Activated CD8-positive, alpha-beta T cell treated with anti-CD3 and anti-CD28 coated beads for 36 hours (primary cell): ENCODE measurements around the gene FBXL5. TPM values are rescaled to one million over a fixed set of nuclear protein-coding genes. Genes with fewer than 3 reads are reported as not detected.
"Not testable (repeated sequence)": the region's sequence is repeated elsewhere in the genome, so short reads cannot be mapped to it uniquely, and the experiment has no call there.

Experiments
- ATAC-seq: fragments of 200-7000 bp; cut with Tn5 transposase; one replicate; pipeline ENCODE4 v1.10.0; 2021; ENCODE audit warnings: mild to moderate bottlenecking, moderate library complexity
- CTCF ChIA-PET: fragments of 350-600 bp; sonication (Branson Sonifier 250); formaldehyde crosslinking; loops from one replicate; lab custom pipeline; 2021; ENCODE audit warnings: antibody characterized with exemption; lab: Charles Lee
- POLR2A ChIA-PET: fragments of 350-600 bp; sonication (Branson Sonifier 250); formaldehyde crosslinking; loops from one replicate; lab custom pipeline; 2021; ENCODE audit warnings: antibody characterized with exemption; lab: Charles Lee
- DNase-seq: peaks from one replicate; pipeline ENCODE4 v3.0.0-alpha.2; 2020
- H3K27ac Mint-ChIP-seq: one replicate; pipeline ENCODE4 v1.8.0; 2021; ENCODE audit warnings: mild to moderate bottlenecking, mixed read lengths
- H3K27me3 Mint-ChIP-seq: one replicate; pipeline ENCODE4 v1.8.0; 2021; ENCODE audit warnings: mixed read lengths
- H3K36me3 Mint-ChIP-seq: one replicate; pipeline ENCODE4 v1.8.0; 2021; ENCODE audit warnings: low read depth, mixed read lengths
- H3K4me1 Mint-ChIP-seq: one replicate; pipeline ENCODE4 v1.8.0; 2021; ENCODE audit warnings: low read depth, mixed read lengths
- H3K4me3 Mint-ChIP-seq: one replicate; pipeline ENCODE4 v1.8.0; 2021; ENCODE audit warnings: mild to moderate bottlenecking, moderate library complexity, mixed read lengths
- H3K9me3 Mint-ChIP-seq: one replicate; pipeline ENCODE4 v1.8.0; 2021; ENCODE audit warnings: mixed read lengths
- intact Hi-C: fragments of 100-400 bp; cut with micrococcal nuclease; formaldehyde crosslinking; loops from one replicate; pipeline ENCODE4 v1.10.0; 2022
- total RNA-seq, 2 experiments: library from RNA; stranded (reverse); gene quantifications; one replicate each; pipeline ENCODE4 v1.2.3, GENCODE V29; 2021
- TF ChIP-seq, protein P1 (sequence below): fragments of 200-600 bp; IDR thresholded peaks from one replicate; pipeline ENCODE4 v1.8.0; 2022; ENCODE audit warnings: antibody characterized with exemption, mild to moderate bottlenecking

FBXL5 gene
- total RNA-seq, 2 experiments from 2014 or later = 27.5 to 32.2 TPM

DNA sequence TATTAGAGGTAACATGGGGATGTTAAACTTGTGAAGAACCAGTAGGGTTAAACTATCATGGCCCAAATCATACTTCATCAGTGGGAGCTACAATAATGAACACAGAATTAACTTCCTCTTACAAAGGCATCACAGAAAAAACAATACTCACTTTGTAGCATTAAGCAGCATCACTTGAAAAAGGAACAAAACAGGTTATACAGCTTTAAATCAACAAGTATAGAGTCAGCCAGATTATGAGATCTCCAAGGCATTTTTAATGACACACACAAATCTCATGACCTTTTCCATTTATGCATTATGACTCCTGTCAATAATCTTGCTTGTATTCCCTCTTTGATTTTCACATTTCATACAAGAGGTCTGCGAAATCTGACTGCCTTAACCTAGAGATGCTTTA lies 18.3 kb downstream of the FBXL5 start:
- CTCF ChIA-PET = interaction anchor here (0.6 kb wide), 1 partner anchor 1983 kb away, joined by 3 read pairs; no protein-coding TSS in a partner anchor
- DNase-seq (no peak), ATAC-seq (no peak)
- Mint-ChIP-seq H3K27ac (no peak overlapping the region), H3K27me3 (no peaks in the 10 kb centered on the region), H3K36me3 (peaks cover 35% of the 10 kb centered on the region), H3K4me1 (peaks cover 5% of the 10 kb centered on the region), H3K9me3 (peaks cover 3% of the 10 kb centered on the region), H3K4me3 (no peak overlapping the region)
- TF ChIP-seq, protein P1, sequence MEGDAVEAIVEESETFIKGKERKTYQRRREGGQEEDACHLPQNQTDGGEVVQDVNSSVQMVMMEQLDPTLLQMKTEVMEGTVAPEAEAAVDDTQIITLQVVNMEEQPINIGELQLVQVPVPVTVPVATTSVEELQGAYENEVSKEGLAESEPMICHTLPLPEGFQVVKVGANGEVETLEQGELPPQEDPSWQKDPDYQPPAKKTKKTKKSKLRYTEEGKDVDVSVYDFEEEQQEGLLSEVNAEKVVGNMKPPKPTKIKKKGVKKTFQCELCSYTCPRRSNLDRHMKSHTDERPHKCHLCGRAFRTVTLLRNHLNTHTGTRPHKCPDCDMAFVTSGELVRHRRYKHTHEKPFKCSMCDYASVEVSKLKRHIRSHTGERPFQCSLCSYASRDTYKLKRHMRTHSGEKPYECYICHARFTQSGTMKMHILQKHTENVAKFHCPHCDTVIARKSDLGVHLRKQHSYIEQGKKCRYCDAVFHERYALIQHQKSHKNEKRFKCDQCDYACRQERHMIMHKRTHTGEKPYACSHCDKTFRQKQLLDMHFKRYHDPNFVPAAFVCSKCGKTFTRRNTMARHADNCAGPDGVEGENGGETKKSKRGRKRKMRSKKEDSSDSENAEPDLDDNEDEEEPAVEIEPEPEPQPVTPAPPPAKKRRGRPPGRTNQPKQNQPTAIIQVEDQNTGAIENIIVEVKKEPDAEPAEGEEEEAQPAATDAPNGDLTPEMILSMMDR = no peak
- POLR2A ChIA-PET = no interaction called here
- intact Hi-C loops = no loop called here

DNA sequence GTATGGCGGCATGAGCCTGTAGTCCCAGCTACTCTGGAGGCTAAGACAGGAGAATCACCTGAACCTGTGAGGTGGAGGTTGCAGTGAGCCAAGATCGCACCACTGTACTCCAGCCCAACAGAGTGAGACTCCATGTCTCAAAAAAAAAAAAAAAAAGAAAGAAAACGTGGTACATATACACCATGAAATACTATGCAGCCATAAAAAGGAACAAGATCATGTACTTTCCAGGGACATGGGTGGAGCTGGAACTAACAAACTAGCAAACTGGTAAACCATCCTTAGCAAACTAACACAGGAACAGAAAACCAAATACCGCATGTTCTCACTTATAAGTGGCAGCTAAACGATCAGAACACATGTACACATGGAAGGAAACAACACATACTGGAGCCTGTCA lies 37.8 kb downstream of the FBXL5 start:
- POLR2A ChIA-PET, intact Hi-C loops, H3K4me3 Mint-ChIP-seq, H3K27me3 Mint-ChIP-seq, ATAC-seq, DNase-seq, H3K27ac Mint-ChIP-seq: not testable (repeated sequence)
- CTCF ChIA-PET = interaction anchor here (0.7 kb wide), 1 partner anchor 186 kb away, joined by 3 read pairs; no protein-coding TSS in a partner anchor
- Mint-ChIP-seq H3K36me3 (peaks cover 61% of the 10 kb centered on the region), H3K4me1 (peaks cover 23% of the 10 kb centered on the region), H3K9me3 (peaks cover 26% of the 10 kb centered on the region)

DNA sequence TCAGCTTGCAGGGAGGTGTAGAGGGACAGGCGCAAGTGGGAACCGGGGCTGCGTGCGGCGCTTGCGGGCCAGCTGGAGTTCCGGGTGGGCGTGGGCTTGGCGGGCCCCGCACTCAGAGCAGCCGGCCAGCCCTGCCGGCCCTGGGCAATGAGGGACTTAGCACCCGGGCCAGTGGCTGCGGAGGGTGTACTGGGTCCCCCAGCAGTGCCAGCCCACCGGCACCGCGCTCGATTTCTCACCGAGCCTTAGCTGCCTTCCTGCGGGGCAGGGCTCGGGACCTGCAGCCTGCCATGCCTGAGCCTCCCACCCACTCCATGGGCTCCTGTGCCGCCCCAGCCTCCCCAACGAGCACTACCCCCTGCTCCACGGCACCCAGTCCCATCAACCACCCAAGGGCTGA lies 40.3 kb downstream of the FBXL5 start:
- intact Hi-C loops, H3K4me3 Mint-ChIP-seq, ATAC-seq, CTCF ChIA-PET, POLR2A ChIA-PET, DNase-seq, H3K27ac Mint-ChIP-seq, H3K27me3 Mint-ChIP-seq: not testable (repeated sequence)
- H3K4me1 Mint-ChIP-seq = peaks cover 12% of the 10 kb centered on the region
- peaks cover 48% of the 10 kb centered on the region for H3K36me3 Mint-ChIP-seq
- H3K9me3 Mint-ChIP-seq = peaks cover 14% of the 10 kb centered on the region

DNA sequence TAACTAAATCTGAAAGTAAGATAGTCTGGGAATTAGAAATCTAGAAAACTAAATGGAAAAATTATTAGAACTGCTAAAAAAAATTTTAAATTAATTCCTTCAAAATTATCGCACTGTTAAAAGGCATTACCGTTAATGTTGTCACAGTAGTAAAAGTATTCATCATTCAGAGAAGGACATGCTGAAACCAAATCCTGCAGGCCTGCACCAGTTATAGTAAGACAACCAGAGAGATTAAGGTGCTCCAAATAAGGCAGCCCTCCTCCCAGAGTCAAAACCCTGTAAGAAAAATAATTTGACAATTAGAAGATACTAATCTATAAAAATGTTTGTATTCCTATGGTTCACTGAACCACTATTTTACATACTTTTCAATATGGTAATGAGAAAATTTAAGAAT lies 43.0 kb downstream of the FBXL5 start:
- CTCF ChIA-PET = no interaction called here

DNA sequence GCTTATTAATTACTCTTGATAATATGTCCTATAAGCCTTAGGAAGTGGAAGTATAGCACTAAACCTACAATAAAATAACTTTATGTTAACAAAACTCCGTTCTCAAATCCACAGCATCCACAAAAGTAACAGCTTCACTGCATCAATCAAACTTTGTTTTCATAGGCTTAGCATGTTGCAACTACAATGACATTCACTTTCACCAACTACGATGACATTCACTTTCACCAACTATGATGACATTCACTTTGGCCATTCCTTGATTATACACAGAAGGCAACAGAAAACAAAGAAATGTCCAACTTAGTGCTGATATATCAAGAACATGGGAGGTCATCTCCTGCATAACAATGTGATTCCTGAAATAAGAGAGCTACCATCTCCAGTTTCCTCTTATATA lies 44.3 kb downstream of the FBXL5 start:
- H3K27me3 Mint-ChIP-seq = no peaks in the 10 kb centered on the region
- no peak for ATAC-seq

More for the DNA sequence above, 43.0 kb downstream of the FBXL5 start:
- intact Hi-C loops = no loop called here
- TF ChIP-seq, protein P1 = no peak
- Mint-ChIP-seq H3K4me1 (peaks cover 12% of the 10 kb centered on the region), H3K9me3 (no peaks in the 10 kb centered on the region), H3K36me3 (peaks cover 30% of the 10 kb centered on the region), H3K4me3 (no peak overlapping the region), H3K27me3 (no peaks in the 10 kb centered on the region), H3K27ac (no peak overlapping the region)
- no peak for DNase-seq
- no peak for ATAC-seq
- POLR2A ChIA-PET = no interaction called here

DNA sequence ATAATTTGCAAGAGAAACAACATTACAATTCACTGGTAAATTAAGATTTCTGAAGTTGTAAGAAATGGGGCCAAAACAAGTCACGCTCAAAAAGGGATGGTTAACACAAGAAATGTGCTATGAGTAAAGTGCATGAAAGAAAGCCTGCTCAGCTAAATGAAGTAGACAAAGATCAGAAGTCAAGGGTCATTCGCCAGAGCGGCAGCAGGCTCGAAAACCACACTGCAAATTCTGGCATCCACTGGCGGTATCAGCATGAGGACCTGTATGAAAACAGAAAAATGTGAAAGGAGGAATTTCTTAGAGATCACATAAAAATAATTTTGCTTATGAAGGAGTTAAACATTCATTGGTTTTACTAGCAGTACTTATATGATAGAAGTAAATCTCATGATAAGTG lies 49.6 kb downstream of the FBXL5 start:
- ATAC-seq = no peak
- H3K4me1 Mint-ChIP-seq = peaks cover 2% of the 10 kb centered on the region
- ChIA-PET CTCF (no interaction called here), POLR2A (no interaction called here)
- intact Hi-C loops = no loop called here
- peak overlapping the region; percentile 4 for H3K27ac Mint-ChIP-seq
- no peak for DNase-seq
- no peaks in the 10 kb centered on the region for H3K9me3 Mint-ChIP-seq
- H3K27me3 Mint-ChIP-seq = no peaks in the 10 kb centered on the region
- TF ChIP-seq, protein P1 = no peak
- H3K36me3 Mint-ChIP-seq = peaks cover 28% of the 10 kb centered on the region
- no peak overlapping the region for H3K4me3 Mint-ChIP-seq

More for the DNA sequence above, 44.3 kb downstream of the FBXL5 start:
- ChIA-PET CTCF (no interaction called here), POLR2A (no interaction called here)
- H3K27ac Mint-ChIP-seq = no peak overlapping the region
- TF ChIP-seq, protein P1 = no peak
- H3K36me3 Mint-ChIP-seq = peaks cover 18% of the 10 kb centered on the region
- intact Hi-C loops = no loop called here
- H3K4me1 Mint-ChIP-seq = peaks cover 8% of the 10 kb centered on the region
- DNase-seq = no peak
- no peaks in the 10 kb centered on the region for H3K9me3 Mint-ChIP-seq
- no peak overlapping the region for H3K4me3 Mint-ChIP-seq
